B cell (primary cell): ENCODE measurements around the gene TBC1D23. TPM values are rescaled to one million over a fixed set of nuclear protein-coding genes. Genes with fewer than 3 reads are reported as not detected.

Experiments
- ATAC-seq: fragments of 200-7000 bp; cut with Tn5 transposase; one replicate; pipeline ENCODE4 v1.10.0; 2021; ENCODE audit warnings: low read depth, mild to moderate bottlenecking, moderate number of reproducible peaks, moderate library complexity
- CTCF ChIA-PET: fragments of 350-600 bp; sonication (Branson Sonifier 250); formaldehyde crosslinking; loops from one replicate; lab custom pipeline; 2021; ENCODE audit warnings: antibody characterized with exemption, inconsistent platforms; lab: Charles Lee
- POLR2A ChIA-PET: fragments of 350-600 bp; sonication (Branson Sonifier 250); formaldehyde crosslinking; loops from one replicate; lab custom pipeline; 2021; ENCODE audit warnings: antibody characterized with exemption; lab: Charles Lee
- DNase-seq: peaks from one replicate; pipeline ENCODE4 v3.0.0; 2013
- H2AFZ ChIP-seq: 2 replicates; pipeline ENCODE4 v1.6.1; 2012; ENCODE audit warnings: mild to moderate bottlenecking, low read depth, low read length; ENCODE audit not compliant: insufficient read depth, poor library complexity, severe bottlenecking
- H3K27ac ChIP-seq, 2 donors: 1 replicate in 1 of 2; 2 replicates in 1 of 2; pipeline ENCODE4 v1.5.1; 2012 to 2013; ENCODE audit warnings: low read length in 2 of 2, mild to moderate bottlenecking in 2 of 2, moderate library complexity in 1 of 2
- H3K27me3 ChIP-seq, 4 experiments: fragments of 200-600 bp in 1 of 4; sonication (generic) in 1 of 4; replicated peaks in 1 of 4; 1 replicate in 2 of 4; 2 replicates in 2 of 4; pipeline versions ENCODE4 v1.6.1 to v1.7.0; 2013 to 2016; ENCODE audit warnings: low read length in 3 of 4, mild to moderate bottlenecking in 2 of 4, mixed read lengths in 1 of 4, moderate library complexity in 1 of 4; ENCODE audit not compliant: insufficient read depth in 4 of 4, control insufficient read depth in 3 of 4; ENCODE audit errors: control extremely low read depth in 1 of 4
- H3K36me3 ChIP-seq, 2 experiments: replicated peaks in 1 of 2; 1 replicate in 1 of 2; 2 replicates in 1 of 2; pipeline versions ENCODE4 v1.6.1 to v1.7.1; 2013; ENCODE audit warnings: low read length in 1 of 2; ENCODE audit not compliant: insufficient read depth in 2 of 2, control insufficient read depth in 1 of 2; ENCODE audit errors: control extremely low read depth in 1 of 2, extremely low read depth in 1 of 2
- H3K4me1 ChIP-seq, 2 donors: fragments of 200-600 bp in 1 of 2; sonication (generic) in 1 of 2; 1 replicate in 1 of 2; 2 replicates in 1 of 2; pipeline versions ENCODE4 v1.5.1 to v1.6.1; 2013 to 2017; ENCODE audit warnings: low read length in 2 of 2; ENCODE audit not compliant: control insufficient read depth in 2 of 2, insufficient read depth in 2 of 2
- H3K4me2 ChIP-seq: replicated peaks from 2 replicates; pipeline ENCODE3; 2012; ENCODE audit warnings: mild to moderate bottlenecking, low read depth, low read length; ENCODE audit not compliant: poor library complexity, severe bottlenecking
- H3K4me3 ChIP-seq, 5 experiments: fragments of 200-600 bp in 1 of 5; sonication (generic) in 1 of 5; 1 replicate in 3 of 5; 2 replicates in 2 of 5; pipeline versions ENCODE4 v1.5.1 to v1.7.0; 2011 to 2016; ENCODE audit warnings: low read length in 4 of 5, mild to moderate bottlenecking in 4 of 5, low read depth in 2 of 5, control low read depth in 1 of 5, moderate library complexity in 1 of 5; ENCODE audit not compliant: insufficient read depth in 1 of 5; ENCODE audit errors: control extremely low read depth in 1 of 5, extremely low read depth in 1 of 5
- H3K79me2 ChIP-seq: fragments of 200-600 bp; sonication (generic); one replicate; pipeline ENCODE4 v1.6.0; 2016; ENCODE audit warnings: low read length; ENCODE audit not compliant: control insufficient read depth, insufficient read depth
- H3K9ac ChIP-seq: fragments of 200-600 bp; sonication (generic); 2 replicates; pipeline ENCODE4 v1.6.1; 2017; ENCODE audit warnings: mild to moderate bottlenecking, low read length, moderate library complexity
- H3K9me3 ChIP-seq, 3 donors: one replicate each; pipeline versions ENCODE4 v1.6.1 to v1.7.1; 2013; ENCODE audit warnings: low read length in 2 of 3; ENCODE audit not compliant: control insufficient read depth in 2 of 3, insufficient read depth in 1 of 3; ENCODE audit errors: control extremely low read depth in 1 of 3
- H4K20me1 ChIP-seq: 2 replicates; pipeline ENCODE4 v1.6.0; 2012; ENCODE audit warnings: mild to moderate bottlenecking, low read length; ENCODE audit not compliant: insufficient read depth, control insufficient read depth, poor library complexity, severe bottlenecking
- H3K27ac Mint-ChIP-seq: one replicate; pipeline ENCODE4 v1.8.0; 2021; ENCODE audit warnings: mixed read lengths
- H3K27me3 Mint-ChIP-seq: one replicate; pipeline ENCODE4 v1.8.0; 2021; ENCODE audit warnings: mixed read lengths
- H3K4me1 Mint-ChIP-seq: one replicate; pipeline ENCODE4 v1.8.0; 2021; ENCODE audit warnings: mixed read lengths
- H3K4me3 Mint-ChIP-seq: one replicate; pipeline ENCODE4 v1.8.0; 2021; ENCODE audit warnings: mixed read lengths
- H3K9me3 Mint-ChIP-seq: one replicate; pipeline ENCODE4 v1.8.0; 2022; ENCODE audit warnings: mixed read lengths; ENCODE audit not compliant: insufficient read depth
- CTCF ChIP-seq: fragments of 200-600 bp; IDR thresholded peaks from one replicate; pipeline ENCODE4 v1.8.0; 2022; ENCODE audit warnings: antibody characterized with exemption, mild to moderate bottlenecking
- WGBS: methylation state at CpG from one replicate; pipeline ENCODE4 v1.1.5; 2013; ENCODE audit warnings: missing lambda C conversion rate; ENCODE audit not compliant: insufficient coverage; 5-methylcytosine and 5-hydroxymethylcytosine counted together
- intact Hi-C: fragments of 100-400 bp; cut with micrococcal nuclease; formaldehyde crosslinking; loops from one replicate; pipeline ENCODE4 v1.10.0; 2022
- polyA plus RNA-seq: library from polyadenylated mRNA; depleted of rRNA; stranded (reverse); fragments of >200 nt; gene quantifications from 2 replicates; pipeline ENCODE4 v1.2.3, GENCODE V29; 2012
- total RNA-seq, 2 donors: library from RNA; stranded (reverse); fragments of 120-200 nt in 1 of 2; gene quantifications; 1 replicate in 1 of 2; 2 replicates in 1 of 2; pipeline versions ENCODE4 v1.2.3 to v1.2.4, GENCODE V29; 2013 to 2022

Gene TBC1D23
- total and polyA plus RNA-seq, 2 donors (not counting 1 experiment from before 2014, with no cell fraction given), result 7.2 to 36.5 TPM

GRCh38 chr3:100269410-100270214, 8.8 kb downstream of the TBC1D23 start:
- POLR2A ChIA-PET, result no interaction called here
- no peak overlapping the region for H3K27ac Mint-ChIP-seq

More at GRCh38 chr3:100269410-100270214, 8.8 kb downstream of the TBC1D23 start:
- Histone ChIP-seq H2AFZ (no peak overlapping the region), H3K27me3 (no peaks in the 10 kb centered on the region), H4K20me1 (peaks cover 48% of the 10 kb centered on the region), H3K9ac (no peak overlapping the region), H3K4me3 (no peak overlapping the region), H3K4me2 (no peak overlapping the region), H3K79me2 (peaks cover 76% of the 10 kb centered on the region), H3K9me3 (no peaks in the 10 kb centered on the region), H3K27ac (no peak overlapping the region), H3K36me3 (no peaks in the 10 kb centered on the region), H3K4me1 (peaks cover 0 to 3% of the 10 kb centered on the region in 2 donors)
- no peak for ATAC-seq
- no peak for TF ChIP-seq CTCF
- Mint-ChIP-seq H3K4me1 (peaks cover 37% of the 10 kb centered on the region), H3K4me3 (no peak overlapping the region), H3K27me3 (no peaks in the 10 kb centered on the region), H3K9me3 (no peaks in the 10 kb centered on the region)
- intact Hi-C loops, result loop anchor here (10.0 kb wide), 1 partner anchor 1365 kb away; the partner anchor contains the start of gene DCBLD2
- CTCF ChIA-PET, result interaction anchor here (0.6 to 1.3 kb wide), 3 partner anchors 201 to 439 kb away, joined by 3 to 4 read pairs (median 3); no protein-coding TSS in a partner anchor
- no peak for DNase-seq
- WGBS, result no CpG with 5 or more reads among the region's 2 CpGs
